ENCODE measurements around the gene SLAMF9. TPM values are rescaled to one million over a fixed set of nuclear protein-coding genes. Genes with fewer than 3 reads are reported as not detected.

The SLAMF9 gene
- total and polyA plus RNA-seq, 2 experiments from 2014 or later = 0.48 TPM; not detected in 1

DNA sequence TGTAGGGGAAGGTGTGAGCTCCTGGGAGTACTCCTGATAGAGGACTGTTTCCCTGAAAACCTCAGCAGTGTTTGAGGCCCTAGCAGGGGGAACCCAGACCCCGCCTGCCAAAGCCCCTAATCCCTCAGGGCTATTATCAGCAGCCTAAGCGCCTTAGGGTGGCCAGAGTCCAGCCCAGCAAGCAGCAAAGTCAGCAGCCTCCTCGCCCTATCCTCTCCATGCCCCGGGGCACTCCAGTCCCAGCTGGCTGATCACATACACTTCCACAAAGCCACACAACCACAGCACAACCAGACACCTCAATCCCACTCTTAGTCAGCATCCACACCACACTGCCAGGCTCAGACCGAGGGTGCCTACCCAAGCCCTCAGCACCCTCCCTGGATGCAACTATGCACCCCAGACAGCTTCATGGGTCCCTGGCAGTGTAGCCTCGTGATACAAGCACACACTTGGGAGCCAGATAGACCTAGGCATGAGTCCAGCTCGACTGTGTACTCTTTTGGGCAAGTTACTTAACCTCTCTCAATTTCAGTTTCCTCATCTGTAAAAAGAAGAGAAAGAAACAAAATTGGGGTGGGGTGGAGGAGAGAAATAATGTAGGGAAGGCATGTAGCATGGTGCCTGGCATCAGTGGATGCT is 15.7 kb downstream of the SLAMF9 start:
- TF ChIP-seq EZH2 (IDR thresholded peaks at IDR 0.05; ENCODE audit: insufficient read depth, poor library complexity, severe bottlenecking) (no peak), EZH2phosphoT487 (IDR thresholded peaks at IDR 0.05; ENCODE audit: insufficient read depth, low read depth) (no peak)
- in situ Hi-C loops (cut with MboI) = loop anchor here (5.0 kb wide), 1 partner anchor 69 kb away; no protein-coding TSS in a partner anchor

DNA sequence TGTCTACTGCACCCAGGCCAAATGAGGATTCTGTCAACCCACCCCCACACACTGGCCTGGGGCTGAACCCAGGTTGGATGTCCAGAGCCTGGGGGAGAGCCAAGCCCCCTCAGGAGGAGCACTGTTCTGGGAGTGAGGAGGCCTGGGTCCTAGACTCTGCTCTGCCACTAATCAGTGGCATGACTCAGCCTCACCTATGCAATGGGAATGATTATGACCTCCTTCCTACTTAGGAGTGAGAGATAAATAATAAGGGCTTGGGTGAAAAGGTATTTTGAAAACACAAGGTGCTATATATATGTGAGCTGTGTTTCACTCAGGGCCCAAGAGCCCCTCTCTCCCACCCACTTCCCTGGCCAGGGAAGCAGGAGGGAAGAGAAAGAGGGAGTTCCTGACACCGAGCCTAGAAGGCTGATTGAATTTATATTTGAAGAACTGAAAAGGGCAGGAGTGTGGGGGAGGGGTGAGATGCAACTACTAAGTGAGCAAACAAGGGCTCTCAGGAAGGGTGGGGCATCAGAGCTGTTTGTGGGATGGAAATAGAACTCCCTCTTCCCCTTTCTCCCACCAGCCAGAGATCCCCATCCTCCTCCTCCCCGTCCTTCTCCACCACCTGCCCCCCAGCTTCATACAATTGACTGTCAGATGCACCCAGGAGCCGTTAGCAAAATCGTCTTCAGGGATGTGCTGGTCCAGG is 16.8 kb downstream of the SLAMF9 start:
- DNase-seq = no peak
- no peaks in the 10 kb centered on the region for H3K36me3 ChIP-seq (ENCODE audit: low read depth)
- H2AFZ ChIP-seq = no peak overlapping the region
- in situ Hi-C loops (cut with MboI) = loop anchor here (5.0 kb wide), 1 partner anchor 70 kb away; no protein-coding TSS in a partner anchor
- no peak overlapping the region for H3K4me3 ChIP-seq
- H3K27me3 ChIP-seq (replicated peaks; ENCODE audit: insufficient read depth) = no peaks in the 10 kb centered on the region
- H3K4me2 ChIP-seq (ENCODE audit: unreplicated experiment) = no peak overlapping the region
- no peak overlapping the region for H3K27ac ChIP-seq
- WGBS, 2 experiments (ENCODE audit: low coverage in 1 of 2, low lambda C conversion rate in 2 of 2, missing lambda C conversion rate in 2 of 2) = 35 to 41% methylated on average over 4 of the region's 4 CpGs
- H3K9me2 ChIP-seq (ENCODE audit: insufficient read depth) = no peaks in the 10 kb centered on the region
- no peaks in the 10 kb centered on the region for H3K4me1 ChIP-seq (ENCODE audit: insufficient read depth)
- H3K9me3 ChIP-seq (ENCODE audit: low read depth) = no peaks in the 10 kb centered on the region
- no peaks in the 10 kb centered on the region for H3F3A ChIP-seq (ENCODE audit: insufficient read depth)
- H3K9ac ChIP-seq = no peak overlapping the region
- TF ChIP-seq EZH2phosphoT487 (IDR thresholded peaks at IDR 0.05; ENCODE audit: insufficient read depth, low read depth) (no peak), EZH2 (IDR thresholded peaks at IDR 0.05; ENCODE audit: insufficient read depth, poor library complexity, severe bottlenecking) (no peak)
- H4K20me1 ChIP-seq (ENCODE audit: insufficient read depth) = no peaks in the 10 kb centered on the region
- no peaks in the 10 kb centered on the region for H3K79me2 ChIP-seq (ENCODE audit: insufficient read depth)

More for the DNA sequence above, 15.7 kb downstream of the SLAMF9 start:
- no peaks in the 10 kb centered on the region for H3K9me2 ChIP-seq (ENCODE audit: insufficient read depth)
- no peak for DNase-seq
- no peaks in the 10 kb centered on the region for H3F3A ChIP-seq (ENCODE audit: insufficient read depth)
- no peaks in the 10 kb centered on the region for H4K20me1 ChIP-seq (ENCODE audit: insufficient read depth)
- no peak overlapping the region for H2AFZ ChIP-seq
- no peaks in the 10 kb centered on the region for H3K79me2 ChIP-seq (ENCODE audit: insufficient read depth)
- H3K4me2 ChIP-seq (ENCODE audit: unreplicated experiment) = no peak overlapping the region
- WGBS, 2 experiments (ENCODE audit: low coverage in 1 of 2, low lambda C conversion rate in 2 of 2, missing lambda C conversion rate in 2 of 2) = 49 to 53% methylated on average over 7 of the region's 7 CpGs
- no peak overlapping the region for H3K9ac ChIP-seq
- H3K4me3 ChIP-seq = no peak overlapping the region
- H3K27me3 ChIP-seq (replicated peaks; ENCODE audit: insufficient read depth) = no peaks in the 10 kb centered on the region
- no peak overlapping the region for H3K27ac ChIP-seq
- H3K36me3 ChIP-seq (ENCODE audit: low read depth) = no peaks in the 10 kb centered on the region
- no peaks in the 10 kb centered on the region for H3K9me3 ChIP-seq (ENCODE audit: low read depth)
- H3K4me1 ChIP-seq (ENCODE audit: insufficient read depth) = no peaks in the 10 kb centered on the region

DNA sequence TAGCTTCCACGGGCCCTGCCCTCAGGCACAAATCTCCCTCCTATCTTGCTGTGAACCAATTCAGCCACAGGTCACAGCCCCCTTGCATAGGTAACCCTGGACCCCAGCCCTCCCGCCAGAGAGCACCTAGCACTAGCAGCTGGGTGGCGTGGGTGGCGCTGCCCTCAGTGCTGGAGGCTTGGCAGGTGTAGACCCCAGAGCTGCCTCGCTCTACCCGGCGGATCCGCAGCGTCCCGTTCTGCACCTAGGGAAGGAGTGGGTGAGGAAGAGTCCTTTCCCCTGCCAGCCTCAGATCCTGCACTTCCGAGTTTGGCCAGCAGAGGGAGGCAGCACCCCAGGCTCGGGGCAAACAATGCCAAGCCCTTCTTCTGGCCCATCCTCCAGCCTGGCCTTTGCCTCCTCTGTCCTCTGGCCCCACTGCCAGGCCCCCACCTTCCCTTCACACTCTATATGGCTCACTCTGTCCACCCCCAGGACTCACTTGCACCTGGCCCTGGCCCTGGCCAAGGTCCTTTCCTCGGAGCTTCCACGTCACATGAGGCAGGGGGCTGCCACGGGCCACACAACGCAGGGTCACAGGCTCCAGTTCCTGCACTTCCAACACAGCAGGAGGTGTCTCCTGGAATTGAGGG is 17.6 kb downstream of the SLAMF9 start:
- no peaks in the 10 kb centered on the region for H3K79me2 ChIP-seq (ENCODE audit: insufficient read depth)
- in situ Hi-C loops (cut with MboI) = loop anchor here (5.0 kb wide), 1 partner anchor 71 kb away; no protein-coding TSS in a partner anchor
- H3K4me2 ChIP-seq (ENCODE audit: unreplicated experiment) = no peak overlapping the region
- peak; percentile 61 for DNase-seq
- H3K9me2 ChIP-seq (ENCODE audit: insufficient read depth) = no peaks in the 10 kb centered on the region
- WGBS, 2 experiments (ENCODE audit: low coverage in 1 of 2, low lambda C conversion rate in 2 of 2, missing lambda C conversion rate in 2 of 2) = 21 to 22% methylated on average over 16 of the region's 16 CpGs
- no peaks in the 10 kb centered on the region for H3K36me3 ChIP-seq (ENCODE audit: low read depth)
- H3K4me1 ChIP-seq (ENCODE audit: insufficient read depth) = no peaks in the 10 kb centered on the region
- no peaks in the 10 kb centered on the region for H3K27me3 ChIP-seq (replicated peaks; ENCODE audit: insufficient read depth)
- H3K4me3 ChIP-seq = no peak overlapping the region
- H3K9ac ChIP-seq = no peak overlapping the region
- H3K27ac ChIP-seq = no peak overlapping the region
- H2AFZ ChIP-seq = no peak overlapping the region
- no peaks in the 10 kb centered on the region for H3F3A ChIP-seq (ENCODE audit: insufficient read depth)
- TF ChIP-seq EZH2phosphoT487 (IDR thresholded peaks at IDR 0.05; ENCODE audit: insufficient read depth, low read depth) (no peak), EZH2 (IDR thresholded peaks at IDR 0.05; ENCODE audit: insufficient read depth, poor library complexity, severe bottlenecking) (no peak)
- no peaks in the 10 kb centered on the region for H3K9me3 ChIP-seq (ENCODE audit: low read depth)
- H4K20me1 ChIP-seq (ENCODE audit: insufficient read depth) = no peaks in the 10 kb centered on the region

DNA sequence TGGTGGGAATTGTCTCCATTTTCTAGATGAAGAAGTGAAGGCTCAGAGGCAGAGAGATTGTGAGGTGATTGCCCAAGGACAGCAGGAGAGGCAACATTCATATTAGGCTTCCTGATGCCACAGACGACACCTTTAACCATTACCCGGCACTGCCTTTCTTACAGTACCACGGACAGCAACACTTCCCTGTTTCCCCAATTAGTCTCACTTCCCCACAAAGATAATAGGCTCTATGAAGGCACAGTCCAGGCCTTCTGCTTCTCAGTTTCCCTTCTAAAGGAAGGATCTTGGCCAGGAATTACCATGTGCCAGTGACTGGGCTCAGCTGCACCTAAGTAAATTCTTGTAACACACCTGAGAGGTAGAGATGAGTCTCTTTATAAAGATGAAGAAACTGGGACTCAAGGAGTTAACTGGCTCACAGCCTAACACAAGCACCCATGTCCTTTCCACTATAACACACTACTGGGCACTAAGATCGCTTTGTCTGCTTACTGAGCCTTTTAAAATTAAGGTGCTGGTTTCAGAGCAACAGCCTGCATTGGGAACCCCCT is 18.2 kb downstream of the SLAMF9 start:
- H3K9ac ChIP-seq = no peak overlapping the region
- H3K4me3 ChIP-seq = no peak overlapping the region
- no peaks in the 10 kb centered on the region for H3K4me1 ChIP-seq (ENCODE audit: insufficient read depth)
- TF ChIP-seq EZH2phosphoT487 (IDR thresholded peaks at IDR 0.05; ENCODE audit: insufficient read depth, low read depth) = no peak
- TF ChIP-seq EZH2 (IDR thresholded peaks at IDR 0.05; ENCODE audit: insufficient read depth, poor library complexity, severe bottlenecking) = no peak
- no peaks in the 10 kb centered on the region for H3F3A ChIP-seq (ENCODE audit: insufficient read depth)
- H3K9me2 ChIP-seq (ENCODE audit: insufficient read depth) = no peaks in the 10 kb centered on the region
- peak; percentile 32 for DNase-seq
- H3K9me3 ChIP-seq (ENCODE audit: low read depth) = no peaks in the 10 kb centered on the region
- H3K36me3 ChIP-seq (ENCODE audit: low read depth) = no peaks in the 10 kb centered on the region
- 57 to 64% methylated on average over 4 of the region's 4 CpGs for WGBS, 2 experiments (ENCODE audit: low coverage in 1 of 2, low lambda C conversion rate in 2 of 2, missing lambda C conversion rate in 2 of 2)
- H3K27me3 ChIP-seq (replicated peaks; ENCODE audit: insufficient read depth) = no peaks in the 10 kb centered on the region
- in situ Hi-C loops (cut with MboI) = loop anchor here (5.0 kb wide), 1 partner anchor 72 kb away; no protein-coding TSS in a partner anchor
- no peak overlapping the region for H2AFZ ChIP-seq
- no peaks in the 10 kb centered on the region for H4K20me1 ChIP-seq (ENCODE audit: insufficient read depth)
- no peak overlapping the region for H3K27ac ChIP-seq
- H3K4me2 ChIP-seq (ENCODE audit: unreplicated experiment) = no peak overlapping the region
- no peaks in the 10 kb centered on the region for H3K79me2 ChIP-seq (ENCODE audit: insufficient read depth)
